Endothelial cell of umbilical vein (primary cell): ENCODE data around the gene OR52E8. TPM values are rescaled to one million over a fixed set of nuclear protein-coding genes. Genes with fewer than 3 reads are reported as not detected.

Experiments used
- BruUV-seq: library from RNA; stranded (reverse); fragments of 400-500 nt; replicated peaks from 2 replicates; lab custom pipeline; 2021; lab: Mats Ljungman, UMichigan
- CTCF ChIA-PET: fragments of 300-600, 350-600 bp; sonication (Branson Sonifier 250); formaldehyde crosslinking; loops from one replicate; lab custom pipeline; 2021; ENCODE audit warnings: antibody characterized with exemption, inconsistent platforms; lab: Charles Lee
- POLR2A ChIA-PET: fragments of 300-600, 350-600 bp; sonication (Branson Sonifier 250); formaldehyde crosslinking; loops from one replicate; lab custom pipeline; 2021; ENCODE audit warnings: antibody characterized with exemption, inconsistent platforms; lab: Charles Lee
- DNase-seq: peaks from one replicate; pipeline ENCODE4 v3.0.0-alpha.2; 2011; ENCODE audit warnings: low read depth, low spot score
- FAIRE-seq: peaks from 2 replicates; lab custom pipeline; 2011; peaks lifted over from hg19 to GRCh38; lab: Jason Lieb, UNC
- H2AFZ ChIP-seq: 2 replicates; pipeline ENCODE4 v1.6.0; 2012; ENCODE audit warnings: low read depth, low read length, control low read depth, inconsistent platforms
- H3K27ac ChIP-seq: 2 replicates; pipeline ENCODE4 v1.5.1; 2011; ENCODE audit warnings: low read depth, mild to moderate bottlenecking, control low read depth, low read length, moderate library complexity; ENCODE audit not compliant: insufficient read depth
- H3K27me3 ChIP-seq, 2 experiments: 2 replicates each; pipeline versions ENCODE4 v1.6.0 to v1.6.1; 2011; ENCODE audit warnings: low read length in 2 of 2, mixed read lengths in 1 of 2; ENCODE audit not compliant: control insufficient read depth in 2 of 2, insufficient read depth in 2 of 2
- H3K36me3 ChIP-seq, 2 experiments: 2 replicates in 1 of 2; 3 replicates in 1 of 2; pipeline ENCODE4 v1.5.1; 2011; ENCODE audit warnings: low read length in 2 of 2, mild to moderate bottlenecking in 1 of 2, moderate library complexity in 1 of 2; ENCODE audit not compliant: control insufficient read depth in 2 of 2, insufficient read depth in 2 of 2; ENCODE audit errors: extremely low read depth in 1 of 2
- H3K4me1 ChIP-seq: 3 replicates; pipeline ENCODE4 v1.5.1; 2011; ENCODE audit warnings: mild to moderate bottlenecking, low read length; ENCODE audit not compliant: control insufficient read depth, insufficient read depth; ENCODE audit errors: extremely low read depth
- H3K4me2 ChIP-seq: 2 replicates; pipeline ENCODE4 v1.6.1; 2011; ENCODE audit warnings: low read length, control low read depth, mixed read lengths; ENCODE audit not compliant: insufficient read depth
- H3K4me3 ChIP-seq, 3 experiments: fragments of 200-600 bp in 1 of 3; sonication (generic), shearing (Covaris generic) in 1 of 3; replicated peaks in 1 of 3; 2 replicates each; pipeline ENCODE4 v1.5.1; 2011 to 2016; ENCODE audit warnings: control low read depth in 3 of 3, low read length in 3 of 3, mild to moderate bottlenecking in 2 of 3, inconsistent platforms in 1 of 3, low read depth in 1 of 3, moderate library complexity in 1 of 3; ENCODE audit not compliant: insufficient read depth in 1 of 3
- H3K79me2 ChIP-seq: 2 replicates; pipeline ENCODE4 v1.6.0; 2012; ENCODE audit warnings: low read length, inconsistent platforms; ENCODE audit not compliant: control insufficient read depth, insufficient read depth
- H3K9ac ChIP-seq: replicated peaks from 2 replicates; pipeline ENCODE3; 2011; ENCODE audit warnings: low read length, control low read depth; ENCODE audit not compliant: insufficient read depth; ENCODE audit errors: extremely low read depth
- H3K9me1 ChIP-seq: replicated peaks from 3 replicates; pipeline ENCODE4 v1.6.0; 2011; ENCODE audit warnings: mild to moderate bottlenecking, low read length; ENCODE audit not compliant: control insufficient read depth, insufficient read depth; ENCODE audit errors: extremely low read depth
- H3K9me3 ChIP-seq: replicated peaks from 2 replicates; pipeline ENCODE4 v1.5.1; 2012; ENCODE audit warnings: low read length, inconsistent platforms; ENCODE audit not compliant: control insufficient read depth, insufficient read depth
- H4K20me1 ChIP-seq: replicated peaks from 2 replicates; pipeline ENCODE3; 2011; ENCODE audit warnings: mild to moderate bottlenecking, low read length; ENCODE audit not compliant: control insufficient read depth, insufficient read depth; ENCODE audit errors: extremely low read depth
- CTCF ChIP-seq, 2 donors: IDR thresholded peaks; 1 replicate in 1 of 2; 2 replicates in 1 of 2; pipeline ENCODE4 v1.5.1; 2011; ENCODE audit warnings: low read length in 2 of 2, mild to moderate bottlenecking in 2 of 2, moderate library complexity in 2 of 2, control low read depth in 1 of 2, inconsistent platforms in 1 of 2, low read depth in 1 of 2; ENCODE audit not compliant: insufficient read depth in 1 of 2; ENCODE audit errors: extremely low read depth in 1 of 2
- EZH2 ChIP-seq: IDR thresholded peaks from 2 replicates; pipeline ENCODE4 v1.6.1; 2012; ENCODE audit warnings: borderline replicate concordance, low read depth, mild to moderate bottlenecking, moderate library complexity, low read length, inconsistent platforms; ENCODE audit not compliant: severe bottlenecking
- JUN ChIP-seq: IDR thresholded peaks from 2 replicates; pipeline ENCODE4 v1.6.1; 2011; ENCODE audit warnings: borderline replicate concordance, low read depth; ENCODE audit not compliant: insufficient read length, insufficient read depth
- POLR2AphosphoS5 ChIP-seq: IDR thresholded peaks from 2 replicates; pipeline ENCODE4 v1.6.1; 2012; ENCODE audit warnings: low read depth, mild to moderate bottlenecking, control low read depth, low read length, moderate library complexity; ENCODE audit not compliant: insufficient read depth
- dilution Hi-C: fragments of 300-500 bp; cut with MboI; formaldehyde crosslinking; loops from one replicate; pipeline ENCODE4 v1.15.0; 2019; ENCODE audit warnings: low sequenced_read_pairs; ENCODE audit not compliant: extremely low pct_ligation_motif_present
- intact Hi-C: fragments of 100-400 bp; cut with micrococcal nuclease; formaldehyde crosslinking; loops from one replicate; pipeline ENCODE4 v1.10.0; 2022
- polyA plus RNA-seq, 4 experiments: library from polyadenylated mRNA; depleted of rRNA in 3 of 4; stranded (reverse) in 3 of 4; unstranded in 1 of 4; fragments of >200 nt; gene quantifications; 2 replicates each; pipeline versions ENCODE4 v1.2.1 to v1.2.3, GENCODE V29; 2011 to 2012; ENCODE audit warnings: missing spikeins in 1 of 4
- total RNA-seq: library from RNA; stranded (reverse); gene quantifications from 2 replicates; pipeline ENCODE4 v1.2.3, GENCODE V29; 2021

The OR52E8 gene
- total and polyA plus RNA-seq, 2 donors (not counting 3 experiments of a cell fraction or from before 2014, with no cell fraction given) = not detected

- Histone ChIP-seq H3K9ac (no peak within 1 kb of the TSS), H3K4me2 (no peak within 1 kb of the TSS), H2AFZ (no peak within 1 kb of the TSS), H4K20me1 (no peaks in the 10 kb centered on the region), H3K27ac (no peak within 1 kb of the TSS), H3K9me3 (no peaks in the 10 kb centered on the region), H3K27me3 (no peaks in the 10 kb centered on the region), H3K4me1 (no peaks in the 10 kb centered on the region), H3K79me2 (no peaks in the 10 kb centered on the region), H3K4me3 (no peak within 1 kb of the TSS), H3K9me1 (no peaks in the 10 kb centered on the region), H3K36me3 (no peaks in the 10 kb centered on the region)
- no peak for FAIRE-seq
- ChIA-PET CTCF (interaction anchor here (1.0 kb wide), 1 partner anchor 11 kb away, joined by 4 read pairs; no protein-coding TSS in a partner anchor), POLR2A (no interaction called here)
- intact Hi-C loops (no loop called here), dilution Hi-C loops (no loop called here)
- no peak for DNase-seq
- TF ChIP-seq JUN (no peak), CTCF (IDR thresholded peaks at IDR 0.05; ENCODE audit: extremely low read depth in 1 of 2, insufficient read depth in 1 of 2, low read depth in 1 of 2, low read length in 2 of 2) (no peak)
- no TSS peak for BruUV-seq
Observed at GRCh38 chr11:5880329-5880728, 22.8 kb upstream of the OR52E8 start, which contains the start of gene OR52E4. OR52E4 (plus strand) TSS chr11:5880629; CDS start chr11:5884293, 3,664 bp downstream.

GRCh38 chr11:5878564-5878963 is 21.1 kb upstream of the OR52E8 start:
- FAIRE-seq (no peak), DNase-seq (no peak)
- Histone ChIP-seq H3K79me2 (no peaks in the 10 kb centered on the region), H3K4me2 (no peak overlapping the region), H2AFZ (no peak overlapping the region), H3K4me1 (no peaks in the 10 kb centered on the region), H3K27me3 (no peaks in the 10 kb centered on the region), H4K20me1 (no peaks in the 10 kb centered on the region), H3K36me3 (no peaks in the 10 kb centered on the region), H3K9ac (no peak overlapping the region), H3K27ac (no peak overlapping the region), H3K9me3 (no peaks in the 10 kb centered on the region), H3K9me1 (no peaks in the 10 kb centered on the region), H3K4me3 (no peak overlapping the region)
- CTCF ChIA-PET = interaction anchor here (1.2 kb wide), 1 partner anchor 12 kb away, joined by 4 read pairs; no protein-coding TSS in a partner anchor
- dilution Hi-C loops (no loop called here), intact Hi-C loops (no loop called here)
- POLR2A ChIA-PET = no interaction called here
- BruUV-seq = no TSS peak
- no peak for TF ChIP-seq EZH2
- no peak for TF ChIP-seq POLR2AphosphoS5
- no peak for TF ChIP-seq JUN
- no peak for TF ChIP-seq CTCF (IDR thresholded peaks at IDR 0.05; ENCODE audit: extremely low read depth in 1 of 2, insufficient read depth in 1 of 2, low read depth in 1 of 2, low read length in 2 of 2)
